ENCODE data around the gene PCDHGA1.

PCDHGA1 gene

DNA sequence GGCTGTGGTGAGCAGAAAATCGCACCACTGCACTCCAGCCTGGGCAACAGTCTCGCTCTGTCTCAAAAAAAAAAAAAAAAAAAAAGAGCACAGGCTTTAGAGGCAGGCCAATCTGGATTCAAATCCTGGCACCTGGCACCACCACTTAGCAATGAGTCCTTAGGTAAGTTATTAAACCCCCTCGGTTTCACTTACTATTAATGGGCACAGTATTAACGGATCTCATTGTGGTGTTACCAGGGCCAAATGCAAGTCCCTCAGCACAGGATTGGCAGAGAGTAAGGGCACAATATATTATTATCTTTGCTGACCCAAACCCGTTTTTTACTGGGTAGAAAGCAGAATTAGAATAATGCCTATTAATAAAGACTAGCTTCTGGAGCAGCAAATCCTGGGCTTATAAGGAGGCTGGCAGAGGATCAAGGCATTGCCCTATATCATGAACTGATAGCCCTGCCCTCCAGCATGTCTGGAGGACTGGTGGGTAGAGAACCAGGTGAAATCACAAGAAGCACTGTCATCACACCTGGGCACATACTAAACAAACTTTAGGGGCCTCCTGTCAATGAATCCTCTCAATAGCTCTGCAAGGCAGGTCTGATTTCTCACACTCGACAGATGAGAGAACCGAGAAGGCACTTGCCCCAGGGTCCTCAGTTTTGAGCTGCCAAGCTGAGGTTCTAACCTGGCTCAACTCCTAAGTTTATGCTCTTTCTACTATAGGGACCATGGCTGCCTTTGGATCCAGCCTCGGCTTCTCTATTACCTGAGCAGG is 176.3 kb downstream of the PCDHGA1 start:
- Mint-ChIP-seq H3K4me3 (no peak overlapping the region), H3K27ac (ENCODE audit: low read depth) (no peak overlapping the region), H3K36me3 (ENCODE audit: insufficient read depth) (peaks cover 11% of the 10 kb centered on the region), H3K4me1 (no peaks in the 10 kb centered on the region), H3K9me3 (no peaks in the 10 kb centered on the region), H3K27me3 (peaks cover 19% of the 10 kb centered on the region)
- ATAC-seq (replicated peaks; ENCODE audit: extremely low read depth, poor library complexity, severe bottlenecking): no peak
- DNase-seq (ENCODE audit: low spot score in 2 of 2): no peak

DNA sequence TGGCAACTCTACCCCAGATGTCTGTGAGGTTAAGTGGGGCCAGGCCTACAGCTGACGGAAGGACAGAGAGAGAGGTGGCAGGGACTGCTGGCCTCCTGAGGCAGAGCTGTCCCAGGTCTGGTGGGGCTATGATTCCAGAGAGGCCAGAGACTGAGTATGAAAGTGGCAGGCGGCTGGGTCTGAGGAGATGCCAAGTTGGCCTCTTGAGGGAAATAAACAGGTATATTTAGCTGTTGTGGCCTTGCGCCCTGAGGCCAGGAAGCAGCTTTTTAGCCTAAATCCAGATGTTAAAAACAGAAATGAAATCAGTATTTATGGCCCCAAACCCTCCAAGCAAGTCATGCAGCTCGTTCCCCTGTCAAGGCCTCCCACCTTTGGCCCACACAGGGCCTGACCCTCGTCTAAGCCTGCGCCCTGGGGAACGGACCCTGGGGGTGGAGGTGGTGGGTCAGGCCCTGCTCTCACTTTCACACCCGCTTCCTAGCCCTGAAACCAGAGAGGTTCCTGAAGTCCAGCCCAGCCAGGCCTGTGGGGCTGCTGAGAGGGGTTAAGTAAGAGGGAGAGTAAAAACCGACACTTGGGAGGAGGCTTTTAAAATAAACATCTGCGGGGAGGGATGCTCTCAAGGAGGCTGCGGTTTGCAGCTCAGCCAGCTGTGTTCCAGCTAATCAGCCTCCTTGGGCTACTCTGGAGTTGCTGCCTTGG is 177.2 kb downstream of the PCDHGA1 start:
- H3K27ac Mint-ChIP-seq (ENCODE audit: low read depth): no peak overlapping the region
- H3K4me3 Mint-ChIP-seq: no peak overlapping the region
- peaks cover 3% of the 10 kb centered on the region for H3K4me1 Mint-ChIP-seq
- H3K9me3 Mint-ChIP-seq: no peaks in the 10 kb centered on the region
- no peak for ATAC-seq (replicated peaks; ENCODE audit: extremely low read depth, poor library complexity, severe bottlenecking)
- peaks cover 12% of the 10 kb centered on the region for H3K27me3 Mint-ChIP-seq
- DNase-seq (ENCODE audit: low spot score in 2 of 2): no peak
- peaks cover 14% of the 10 kb centered on the region for H3K36me3 Mint-ChIP-seq (ENCODE audit: insufficient read depth)

DNA sequence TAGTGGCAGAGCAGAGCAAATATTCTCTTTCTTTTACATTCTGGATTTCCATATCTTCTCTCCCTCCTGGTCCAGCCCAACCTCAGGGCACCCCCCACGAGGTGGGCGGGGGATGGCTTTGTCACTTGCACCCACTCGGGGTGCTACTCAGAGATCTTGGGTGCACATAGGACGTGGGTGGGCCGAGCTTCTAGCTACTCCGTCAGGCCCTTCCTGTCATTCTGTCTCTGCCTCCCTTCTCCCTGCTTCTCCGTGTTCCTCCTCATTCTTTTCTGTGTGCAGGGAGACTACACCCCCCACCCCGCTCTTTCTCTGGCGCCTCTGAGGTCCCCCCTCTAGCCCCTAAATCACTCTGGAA is 178.1 kb downstream of the PCDHGA1 start:
- DNase-seq (ENCODE audit: low spot score in 2 of 2) (no peak), ATAC-seq (replicated peaks; ENCODE audit: extremely low read depth, poor library complexity, severe bottlenecking) (no peak)
- H3K36me3 Mint-ChIP-seq (ENCODE audit: insufficient read depth): peaks cover 19% of the 10 kb centered on the region
- no peaks in the 10 kb centered on the region for H3K9me3 Mint-ChIP-seq
- H3K27ac Mint-ChIP-seq (ENCODE audit: low read depth): no peak overlapping the region
- H3K4me3 Mint-ChIP-seq: no peak overlapping the region
- peaks cover 12% of the 10 kb centered on the region for H3K27me3 Mint-ChIP-seq
- H3K4me1 Mint-ChIP-seq: peaks cover 10% of the 10 kb centered on the region

DNA sequence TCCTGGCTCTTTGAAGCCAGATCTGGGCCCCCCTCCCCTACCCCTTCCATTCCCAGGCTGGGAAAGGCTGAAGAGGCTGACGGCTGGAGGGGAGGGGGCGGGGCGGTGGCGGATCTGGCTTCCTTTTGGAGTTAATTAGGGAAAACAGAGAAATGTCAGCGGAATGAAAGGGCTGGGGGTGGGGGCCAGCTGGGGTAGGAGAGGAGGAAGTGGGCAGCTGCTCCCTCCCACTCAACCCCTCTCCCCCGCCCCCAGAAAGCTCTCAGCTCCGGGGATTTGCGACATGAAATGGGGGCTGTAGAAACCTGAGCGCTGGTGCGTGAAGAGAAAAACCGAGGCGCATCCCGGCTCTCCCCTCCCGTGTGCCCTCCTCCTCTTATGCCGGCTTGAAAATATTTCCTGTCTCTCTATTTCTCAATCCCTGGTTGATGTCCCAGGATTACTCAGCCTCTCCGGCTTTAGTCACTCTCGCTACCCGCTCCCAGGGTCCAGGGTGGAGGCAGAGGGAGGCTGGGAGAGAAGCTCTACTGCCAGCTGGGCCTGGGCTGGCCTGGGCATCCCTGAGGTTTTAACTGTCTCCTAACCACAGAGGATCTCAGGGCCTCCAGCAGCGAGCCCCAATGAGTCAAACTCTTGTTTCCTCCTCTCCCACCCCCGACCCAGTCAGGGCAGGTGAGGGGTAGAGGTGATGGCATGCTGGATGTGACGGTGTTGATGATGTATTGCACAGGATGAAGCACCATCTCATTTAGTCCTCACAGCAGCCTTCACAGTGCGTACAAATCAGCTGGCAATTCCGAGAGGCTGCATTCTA is 178.7 kb downstream of the PCDHGA1 start:
- Mint-ChIP-seq H3K9me3 (no peaks in the 10 kb centered on the region), H3K27ac (ENCODE audit: low read depth) (peak overlapping the region; percentile 70), H3K4me1 (peaks cover 15% of the 10 kb centered on the region), H3K36me3 (ENCODE audit: insufficient read depth) (peaks cover 24% of the 10 kb centered on the region), H3K4me3 (no peak overlapping the region), H3K27me3 (peaks cover 12% of the 10 kb centered on the region)
- ATAC-seq (replicated peaks; ENCODE audit: extremely low read depth, poor library complexity, severe bottlenecking): no peak
- no peak for DNase-seq (ENCODE audit: low spot score in 2 of 2)

DNA sequence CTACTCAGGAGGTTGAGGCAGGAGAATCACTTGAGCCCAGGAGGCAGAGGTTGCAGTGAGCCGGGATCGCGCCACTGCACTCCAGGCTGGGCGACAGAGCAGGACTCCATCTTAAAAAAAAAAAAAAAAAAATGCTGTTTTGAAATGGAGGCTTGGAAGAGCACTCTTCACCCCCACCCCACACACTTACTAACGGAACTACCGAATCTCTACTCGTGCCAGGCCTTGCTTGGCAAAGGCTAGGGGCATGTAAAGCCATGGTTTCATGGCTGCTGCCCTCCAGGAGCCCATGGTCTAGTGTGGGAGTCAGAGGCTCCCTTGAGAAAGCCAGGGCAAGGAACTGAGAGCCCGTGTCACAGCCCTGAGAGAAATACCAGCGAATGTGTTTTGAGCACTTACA is 179.8 kb downstream of the PCDHGA1 start:
- H3K4me3 Mint-ChIP-seq: no peak overlapping the region
- ATAC-seq (replicated peaks; ENCODE audit: extremely low read depth, poor library complexity, severe bottlenecking) (no peak), DNase-seq (ENCODE audit: low spot score in 2 of 2) (no peak)
- H3K27me3 Mint-ChIP-seq: peaks cover under 1% of the 10 kb centered on the region
- peaks cover 21% of the 10 kb centered on the region for H3K4me1 Mint-ChIP-seq
- no peaks in the 10 kb centered on the region for H3K9me3 Mint-ChIP-seq
- H3K36me3 Mint-ChIP-seq (ENCODE audit: insufficient read depth): peaks cover 25% of the 10 kb centered on the region
- peak overlapping the region; percentile 70 for H3K27ac Mint-ChIP-seq (ENCODE audit: low read depth)

DNA sequence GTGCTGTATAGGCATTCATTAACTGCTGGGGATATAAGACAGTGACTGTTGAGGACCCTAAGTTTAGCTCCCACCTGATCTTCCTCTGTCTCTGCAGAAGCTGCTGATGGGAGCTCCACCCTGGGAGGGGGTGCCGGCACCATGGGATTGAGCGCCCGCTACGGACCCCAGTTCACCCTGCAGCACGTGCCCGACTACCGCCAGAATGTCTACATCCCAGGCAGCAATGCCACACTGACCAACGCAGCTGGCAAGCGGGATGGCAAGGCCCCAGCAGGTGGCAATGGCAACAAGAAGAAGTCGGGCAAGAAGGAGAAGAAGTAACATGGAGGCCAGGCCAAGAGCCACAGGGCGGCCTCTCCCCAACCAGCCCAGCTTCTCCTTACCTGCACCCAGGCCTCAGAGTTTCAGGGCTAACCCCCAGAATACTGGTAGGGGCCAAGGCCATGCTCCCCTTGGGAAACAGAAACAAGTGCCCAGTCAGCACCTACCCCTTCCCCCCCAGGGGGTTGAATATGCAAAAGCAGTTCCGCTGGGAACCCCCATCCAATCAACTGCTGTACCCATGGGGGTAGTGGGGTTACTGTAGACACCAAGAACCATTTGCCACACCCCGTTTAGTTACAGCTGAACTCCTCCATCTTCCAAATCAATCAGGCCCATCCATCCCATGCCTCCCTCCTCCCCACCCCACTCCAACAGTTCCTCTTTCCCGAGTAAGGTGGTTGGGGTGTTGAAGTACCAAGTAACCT is 180.7 kb downstream of the PCDHGA1 start:
- H3K9me3 Mint-ChIP-seq: no peaks in the 10 kb centered on the region
- H3K27me3 Mint-ChIP-seq: no peaks in the 10 kb centered on the region
- no peak overlapping the region for H3K4me3 Mint-ChIP-seq
- H3K4me1 Mint-ChIP-seq: peaks cover 21% of the 10 kb centered on the region
- no peak overlapping the region for H3K27ac Mint-ChIP-seq (ENCODE audit: low read depth)
- ATAC-seq (replicated peaks; ENCODE audit: extremely low read depth, poor library complexity, severe bottlenecking): no peak
- no peak for DNase-seq (ENCODE audit: low spot score in 2 of 2)
- peaks cover 28% of the 10 kb centered on the region for H3K36me3 Mint-ChIP-seq (ENCODE audit: insufficient read depth)

DNA sequence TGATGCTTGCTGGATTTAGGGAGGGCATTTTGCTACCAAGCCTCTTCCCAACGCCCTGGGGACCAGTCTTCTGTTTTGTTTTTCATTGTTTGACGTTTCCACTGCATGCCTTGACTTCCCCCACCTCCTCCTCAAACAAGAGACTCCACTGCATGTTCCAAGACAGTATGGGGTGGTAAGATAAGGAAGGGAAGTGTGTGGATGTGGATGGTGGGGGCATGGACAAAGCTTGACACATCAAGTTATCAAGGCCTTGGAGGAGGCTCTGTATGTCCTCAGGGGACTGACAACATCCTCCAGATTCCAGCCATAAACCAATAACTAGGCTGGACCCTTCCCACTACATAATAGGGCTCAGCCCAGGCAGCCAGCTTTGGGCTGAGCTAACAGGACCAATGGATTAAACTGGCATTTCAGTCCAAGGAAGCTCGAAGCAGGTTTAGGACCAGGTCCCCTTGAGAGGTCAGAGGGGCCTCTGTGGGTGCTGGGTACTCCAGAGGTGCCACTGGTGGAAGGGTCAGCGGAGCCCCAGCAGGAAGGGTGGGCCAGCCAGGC is 181.5 kb downstream of the PCDHGA1 start:
- H3K4me3 Mint-ChIP-seq: peak overlapping the region; percentile 69
- peak overlapping the region; percentile 12 for H3K27ac Mint-ChIP-seq (ENCODE audit: low read depth)
- DNase-seq (ENCODE audit: low spot score in 2 of 2): no peak
- no peaks in the 10 kb centered on the region for H3K27me3 Mint-ChIP-seq
- peaks cover 36% of the 10 kb centered on the region for H3K36me3 Mint-ChIP-seq (ENCODE audit: insufficient read depth)
- no peak for ATAC-seq (replicated peaks; ENCODE audit: extremely low read depth, poor library complexity, severe bottlenecking)
- H3K4me1 Mint-ChIP-seq: peaks cover 21% of the 10 kb centered on the region
- no peaks in the 10 kb centered on the region for H3K9me3 Mint-ChIP-seq

DNA sequence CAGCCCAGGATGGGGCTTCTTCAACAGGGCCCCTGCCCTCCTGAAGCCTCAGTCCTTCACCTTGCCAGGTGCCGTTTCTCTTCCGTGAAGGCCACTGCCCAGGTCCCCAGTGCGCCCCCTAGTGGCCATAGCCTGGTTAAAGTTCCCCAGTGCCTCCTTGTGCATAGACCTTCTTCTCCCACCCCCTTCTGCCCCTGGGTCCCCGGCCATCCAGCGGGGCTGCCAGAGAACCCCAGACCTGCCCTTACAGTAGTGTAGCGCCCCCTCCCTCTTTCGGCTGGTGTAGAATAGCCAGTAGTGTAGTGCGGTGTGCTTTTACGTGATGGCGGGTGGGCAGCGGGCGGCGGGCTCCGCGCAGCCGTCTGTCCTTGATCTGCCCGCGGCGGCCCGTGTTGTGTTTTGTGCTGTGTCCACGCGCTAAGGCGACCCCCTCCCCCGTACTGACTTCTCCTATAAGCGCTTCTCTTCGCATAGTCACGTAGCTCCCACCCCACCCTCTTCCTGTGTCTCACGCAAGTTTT is 182.1 kb downstream of the PCDHGA1 start:
- Mint-ChIP-seq H3K27ac (ENCODE audit: low read depth) (peak overlapping the region; percentile 12), H3K4me3 (peak overlapping the region; percentile 69), H3K4me1 (peaks cover 21% of the 10 kb centered on the region), H3K9me3 (no peaks in the 10 kb centered on the region), H3K36me3 (ENCODE audit: insufficient read depth) (peaks cover 39% of the 10 kb centered on the region), H3K27me3 (no peaks in the 10 kb centered on the region)
- ATAC-seq (replicated peaks; ENCODE audit: extremely low read depth, poor library complexity, severe bottlenecking) (peak; percentile 53), DNase-seq (ENCODE audit: low spot score in 2 of 2) (peak; percentile 66 to 80)

DNA sequence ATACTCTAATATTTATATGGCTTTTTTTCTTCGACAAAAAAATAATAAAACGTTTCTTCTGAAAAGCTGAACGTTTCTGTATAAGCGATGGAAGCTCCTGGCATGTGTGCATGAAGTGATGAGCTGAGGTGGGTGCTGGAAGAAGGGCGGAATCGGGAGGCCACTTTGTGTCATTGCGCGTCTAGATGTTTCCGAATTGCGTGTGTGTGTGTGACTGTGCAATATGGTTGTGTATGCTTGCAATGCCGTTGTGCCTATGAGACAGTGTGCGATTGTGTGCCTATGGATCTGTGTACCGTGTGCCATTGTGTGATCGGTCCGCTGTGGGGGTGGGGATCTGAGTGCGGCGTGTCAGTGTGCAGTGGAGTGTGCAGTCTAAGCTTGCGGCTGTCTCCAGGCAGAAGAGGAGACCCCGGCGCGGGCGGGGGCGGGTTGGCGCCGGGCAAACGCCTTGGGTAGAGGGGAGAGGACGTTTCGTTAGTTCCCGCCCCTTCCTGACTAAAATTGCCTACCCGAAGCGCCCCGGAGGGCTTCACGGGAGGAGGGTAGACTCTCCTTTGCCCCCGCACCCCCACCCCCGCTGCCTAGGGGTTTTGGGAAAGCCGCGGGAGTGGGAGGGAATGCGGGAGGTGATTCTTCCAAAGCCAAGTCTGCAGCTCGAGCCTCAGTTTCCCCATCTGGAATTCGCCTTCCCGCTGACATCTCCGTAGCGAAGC is 182.8 kb downstream of the PCDHGA1 start:
- Mint-ChIP-seq H3K4me1 (peaks cover 21% of the 10 kb centered on the region), H3K9me3 (no peaks in the 10 kb centered on the region), H3K27me3 (no peaks in the 10 kb centered on the region), H3K4me3 (peak overlapping the region; percentile 69), H3K36me3 (ENCODE audit: insufficient read depth) (peaks cover 45% of the 10 kb centered on the region), H3K27ac (ENCODE audit: low read depth) (peak overlapping the region; percentile 12)
- ATAC-seq (replicated peaks; ENCODE audit: extremely low read depth, poor library complexity, severe bottlenecking) (peak; percentile 25), DNase-seq (ENCODE audit: low spot score in 2 of 2) (no peak)

DNA sequence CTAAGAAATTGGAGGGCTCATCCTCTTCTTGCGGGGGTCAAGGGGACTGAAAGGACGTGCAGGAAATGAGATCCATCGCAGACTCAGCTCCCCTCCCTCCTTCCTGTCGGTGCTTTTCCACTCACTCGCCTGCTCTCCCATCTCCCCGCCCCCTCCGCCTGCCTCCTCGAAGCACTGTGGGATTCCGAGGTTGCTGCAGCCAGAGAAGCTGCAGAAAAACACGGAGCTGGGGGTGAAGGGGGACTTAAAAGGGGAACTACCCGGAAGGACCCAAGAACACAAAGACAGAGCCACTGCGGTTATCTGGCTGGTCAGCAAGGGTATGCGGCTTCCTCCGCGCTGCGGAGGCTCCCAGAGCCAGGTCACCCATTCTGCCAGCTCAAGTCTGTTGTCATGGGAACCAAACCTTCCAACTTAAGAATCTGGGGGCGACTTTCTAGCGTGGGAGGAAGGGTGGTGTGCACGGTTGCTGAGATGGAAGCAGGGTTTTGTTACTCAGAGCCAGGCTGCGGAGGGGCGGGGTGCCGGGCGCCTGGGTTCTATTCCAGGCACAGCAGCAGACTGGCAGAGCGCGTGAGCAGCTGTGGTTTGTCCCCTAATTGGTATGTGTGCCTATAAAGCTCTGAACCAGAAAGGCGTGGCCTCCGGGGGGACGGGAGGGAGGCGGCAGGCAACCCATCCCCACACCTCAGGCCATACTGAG is 183.5 kb downstream of the PCDHGA1 start:
- H3K4me1 Mint-ChIP-seq: peaks cover 21% of the 10 kb centered on the region

More for the DNA sequence above, 183.5 kb downstream of the PCDHGA1 start:
- DNase-seq (ENCODE audit: low spot score in 2 of 2): no peak
- peak overlapping the region; percentile 12 for H3K27ac Mint-ChIP-seq (ENCODE audit: low read depth)
- ATAC-seq (replicated peaks; ENCODE audit: extremely low read depth, poor library complexity, severe bottlenecking): no peak
- H3K27me3 Mint-ChIP-seq: no peaks in the 10 kb centered on the region
- H3K4me3 Mint-ChIP-seq: peak overlapping the region; percentile 69
- H3K36me3 Mint-ChIP-seq (ENCODE audit: insufficient read depth): peaks cover 52% of the 10 kb centered on the region
- no peaks in the 10 kb centered on the region for H3K9me3 Mint-ChIP-seq

Data from central memory CD8-positive, alpha-beta T cell (primary cell).